RWPE2 (cell line): ENCODE results near the gene RPTOR.

ENCODE experiments used
- ATAC-seq: fragments of 200-7000 bp; cut with Tn5 transposase; 3 replicates; pipeline ENCODE4 v1.9.1; 2021; ENCODE audit warnings: low read depth
- DNase-seq: peaks from one replicate; pipeline ENCODE4 v3.0.0-alpha.2; 2020; ENCODE audit warnings: low spot score
- H3K27ac ChIP-seq: fragments of 450-650 bp; 2 replicates; pipeline ENCODE4 v1.5.1; 2017; ENCODE audit warnings: mild to moderate bottlenecking; ENCODE audit not compliant: poor library complexity, severe bottlenecking
- H3K27me3 ChIP-seq: fragments of 250-450 bp; sonication (Bioruptor Pico); 2 replicates; pipeline ENCODE4 v1.5.1; 2021; ENCODE audit warnings: mild to moderate bottlenecking, moderate library complexity; ENCODE audit not compliant: insufficient read depth, poor library complexity, severe bottlenecking
- H3K36me3 ChIP-seq: fragments of 250-450 bp; sonication (Bioruptor Pico); 2 replicates; pipeline ENCODE4 v1.5.1; 2020; ENCODE audit warnings: low read depth, mild to moderate bottlenecking, moderate library complexity
- H3K4me1 ChIP-seq: fragments of 250-450 bp; sonication (Bioruptor Pico); 2 replicates; pipeline ENCODE4 v1.5.1; 2021; ENCODE audit warnings: mild to moderate bottlenecking, moderate library complexity; ENCODE audit not compliant: insufficient read depth, poor library complexity, severe bottlenecking
- H3K4me3 ChIP-seq: fragments of 250-450 bp; sonication (Bioruptor Pico); 2 replicates; pipeline ENCODE4 v1.5.1; 2021; ENCODE audit warnings: mild to moderate bottlenecking, moderate library complexity; ENCODE audit not compliant: severe bottlenecking
- H3K9me3 ChIP-seq: fragments of 250-450 bp; sonication (Bioruptor Pico); 2 replicates; pipeline ENCODE4 v1.5.1; 2021; ENCODE audit warnings: mild to moderate bottlenecking, moderate library complexity; ENCODE audit not compliant: severe bottlenecking
- TF ChIP-seq, protein P1 (sequence below): fragments of 450-650 bp; IDR thresholded peaks from one replicate; pipeline ENCODE4 v1.5.1; 2017; ENCODE audit warnings: mild to moderate bottlenecking, moderate library complexity; ENCODE audit not compliant: poor library complexity, severe bottlenecking

RPTOR gene

DNA sequence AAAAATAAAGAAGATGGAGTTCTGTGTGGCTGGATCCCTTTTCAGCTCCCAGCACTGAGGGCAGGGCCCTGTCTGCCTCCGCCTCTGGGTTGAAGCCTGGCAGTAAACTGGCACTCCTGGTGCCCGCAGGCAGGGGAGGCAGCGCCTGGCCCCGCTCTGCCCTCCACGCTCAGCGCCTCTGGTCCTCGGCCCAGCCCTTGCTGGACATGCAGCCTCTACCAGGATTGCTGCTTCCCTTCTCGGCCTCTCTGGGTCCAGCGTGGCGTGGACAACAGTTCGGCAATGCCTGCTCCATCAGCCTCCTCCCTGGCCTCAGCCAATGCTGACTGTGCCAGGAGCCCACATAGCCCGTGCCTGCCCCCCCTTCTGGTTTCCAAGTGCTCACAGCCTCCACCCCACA lies 362.6 kb downstream of the RPTOR start:
- Histone ChIP-seq H3K4me3 (no peak overlapping the region), H3K27me3 (no peaks in the 10 kb centered on the region), H3K27ac (no peak overlapping the region), H3K4me1 (no peaks in the 10 kb centered on the region), H3K9me3 (no peaks in the 10 kb centered on the region), H3K36me3 (peaks cover 39% of the 10 kb centered on the region)
- TF ChIP-seq, protein P1, sequence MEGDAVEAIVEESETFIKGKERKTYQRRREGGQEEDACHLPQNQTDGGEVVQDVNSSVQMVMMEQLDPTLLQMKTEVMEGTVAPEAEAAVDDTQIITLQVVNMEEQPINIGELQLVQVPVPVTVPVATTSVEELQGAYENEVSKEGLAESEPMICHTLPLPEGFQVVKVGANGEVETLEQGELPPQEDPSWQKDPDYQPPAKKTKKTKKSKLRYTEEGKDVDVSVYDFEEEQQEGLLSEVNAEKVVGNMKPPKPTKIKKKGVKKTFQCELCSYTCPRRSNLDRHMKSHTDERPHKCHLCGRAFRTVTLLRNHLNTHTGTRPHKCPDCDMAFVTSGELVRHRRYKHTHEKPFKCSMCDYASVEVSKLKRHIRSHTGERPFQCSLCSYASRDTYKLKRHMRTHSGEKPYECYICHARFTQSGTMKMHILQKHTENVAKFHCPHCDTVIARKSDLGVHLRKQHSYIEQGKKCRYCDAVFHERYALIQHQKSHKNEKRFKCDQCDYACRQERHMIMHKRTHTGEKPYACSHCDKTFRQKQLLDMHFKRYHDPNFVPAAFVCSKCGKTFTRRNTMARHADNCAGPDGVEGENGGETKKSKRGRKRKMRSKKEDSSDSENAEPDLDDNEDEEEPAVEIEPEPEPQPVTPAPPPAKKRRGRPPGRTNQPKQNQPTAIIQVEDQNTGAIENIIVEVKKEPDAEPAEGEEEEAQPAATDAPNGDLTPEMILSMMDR: no peak
- DNase-seq (peak; percentile 59), ATAC-seq (no peak)

DNA sequence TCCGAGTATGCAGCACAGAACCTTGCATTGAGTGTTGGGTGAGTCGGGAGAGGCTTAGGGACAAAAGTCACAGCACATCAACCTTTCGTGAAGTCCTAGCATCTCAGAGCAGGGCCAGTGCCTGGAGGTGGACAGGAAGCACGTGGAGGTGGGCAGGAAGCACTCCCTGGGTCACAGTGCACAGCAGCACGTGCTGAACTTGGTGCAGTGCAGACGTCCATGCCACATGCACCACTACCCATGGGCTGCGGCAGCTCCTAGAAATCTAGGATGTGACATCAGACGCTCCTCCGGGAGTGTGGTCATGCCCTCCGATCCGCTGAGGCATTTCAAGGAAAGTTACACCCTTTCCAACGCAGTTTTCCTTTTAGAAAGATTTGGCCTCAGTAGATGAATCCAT lies 363.6 kb downstream of the RPTOR start:
- H3K4me3 ChIP-seq: no peak overlapping the region
- no peaks in the 10 kb centered on the region for H3K27me3 ChIP-seq
- H3K4me1 ChIP-seq: no peaks in the 10 kb centered on the region
- TF ChIP-seq, protein P1: no peak
- no peak for ATAC-seq
- no peak for DNase-seq
- H3K27ac ChIP-seq: no peak overlapping the region
- H3K36me3 ChIP-seq: peaks cover 41% of the 10 kb centered on the region
- H3K9me3 ChIP-seq: no peaks in the 10 kb centered on the region

- Histone ChIP-seq H3K27me3 (no peaks in the 10 kb centered on the region), H3K4me3 (no peak overlapping the region), H3K27ac (no peak overlapping the region), H3K4me1 (no peaks in the 10 kb centered on the region), H3K9me3 (no peaks in the 10 kb centered on the region), H3K36me3 (peaks cover 42% of the 10 kb centered on the region)
- TF ChIP-seq, protein P1: no peak
- ATAC-seq: no peak
- peak; percentile 59 for DNase-seq
These were observed 364.1 kb downstream of the RPTOR start for GRCh38 chr17:80908776-80909175.

DNA sequence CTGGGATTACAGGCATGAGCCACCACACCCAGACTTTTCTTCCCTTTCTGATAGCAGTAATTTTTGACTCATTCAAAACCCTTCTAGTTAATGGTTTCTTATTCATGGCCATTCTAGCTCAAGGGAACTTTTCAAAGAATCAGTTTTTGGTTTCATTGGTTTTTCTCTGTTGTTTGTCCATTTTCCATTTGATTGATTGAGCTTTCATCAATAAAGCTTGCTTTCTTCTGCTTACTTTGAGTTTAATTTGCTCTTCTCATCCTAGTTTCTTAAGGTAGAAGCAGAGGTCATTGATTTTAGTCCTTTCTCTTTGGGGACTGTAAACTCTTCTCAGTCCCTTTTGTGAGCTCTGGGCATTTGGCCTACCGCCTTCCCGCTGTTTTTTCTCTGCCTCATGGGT lies 365.0 kb downstream of the RPTOR start:
- DNase-seq (no peak), ATAC-seq (no peak)
- no peaks in the 10 kb centered on the region for H3K27me3 ChIP-seq
- no peak overlapping the region for H3K27ac ChIP-seq
- H3K4me1 ChIP-seq: no peaks in the 10 kb centered on the region
- H3K36me3 ChIP-seq: peaks cover 39% of the 10 kb centered on the region
- H3K9me3 ChIP-seq: no peaks in the 10 kb centered on the region
- H3K4me3 ChIP-seq: no peak overlapping the region
- TF ChIP-seq, protein P1: no peak

GRCh38 chr17:80910043-80910442 lies 365.4 kb downstream of the RPTOR start:
- no peak for ATAC-seq
- H3K4me3 ChIP-seq: no peak overlapping the region
- H3K9me3 ChIP-seq: no peaks in the 10 kb centered on the region
- TF ChIP-seq, protein P1: no peak
- H3K36me3 ChIP-seq: peaks cover 39% of the 10 kb centered on the region
- H3K4me1 ChIP-seq: no peaks in the 10 kb centered on the region
- DNase-seq: peak; percentile 37
- no peaks in the 10 kb centered on the region for H3K27me3 ChIP-seq
- no peak overlapping the region for H3K27ac ChIP-seq
